T-helper 9 cell (primary cell): ENCODE data around the gene ZNF408.

Experiments
- DNase-seq: peaks from one replicate; pipeline ENCODE4 v3.0.0-alpha.2; 2020

Gene ZNF408

DNA sequence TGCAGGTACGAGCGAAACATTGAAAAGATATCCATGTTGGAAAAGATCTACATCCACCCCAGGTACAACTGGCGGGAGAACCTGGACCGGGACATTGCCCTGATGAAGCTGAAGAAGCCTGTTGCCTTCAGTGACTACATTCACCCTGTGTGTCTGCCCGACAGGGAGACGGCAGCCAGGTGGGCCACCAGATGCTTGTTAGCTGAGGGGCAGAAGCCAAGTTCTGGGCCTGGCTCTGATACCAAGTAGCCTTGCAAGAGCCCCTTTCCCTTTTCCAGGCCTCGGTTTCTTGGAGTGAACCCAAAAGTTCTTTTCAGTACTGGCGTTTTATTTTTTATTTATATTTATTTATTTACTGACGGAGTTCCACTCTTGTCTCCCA, 27.8 kb downstream of the ZNF408 start:
- no peak for DNase-seq

DNA sequence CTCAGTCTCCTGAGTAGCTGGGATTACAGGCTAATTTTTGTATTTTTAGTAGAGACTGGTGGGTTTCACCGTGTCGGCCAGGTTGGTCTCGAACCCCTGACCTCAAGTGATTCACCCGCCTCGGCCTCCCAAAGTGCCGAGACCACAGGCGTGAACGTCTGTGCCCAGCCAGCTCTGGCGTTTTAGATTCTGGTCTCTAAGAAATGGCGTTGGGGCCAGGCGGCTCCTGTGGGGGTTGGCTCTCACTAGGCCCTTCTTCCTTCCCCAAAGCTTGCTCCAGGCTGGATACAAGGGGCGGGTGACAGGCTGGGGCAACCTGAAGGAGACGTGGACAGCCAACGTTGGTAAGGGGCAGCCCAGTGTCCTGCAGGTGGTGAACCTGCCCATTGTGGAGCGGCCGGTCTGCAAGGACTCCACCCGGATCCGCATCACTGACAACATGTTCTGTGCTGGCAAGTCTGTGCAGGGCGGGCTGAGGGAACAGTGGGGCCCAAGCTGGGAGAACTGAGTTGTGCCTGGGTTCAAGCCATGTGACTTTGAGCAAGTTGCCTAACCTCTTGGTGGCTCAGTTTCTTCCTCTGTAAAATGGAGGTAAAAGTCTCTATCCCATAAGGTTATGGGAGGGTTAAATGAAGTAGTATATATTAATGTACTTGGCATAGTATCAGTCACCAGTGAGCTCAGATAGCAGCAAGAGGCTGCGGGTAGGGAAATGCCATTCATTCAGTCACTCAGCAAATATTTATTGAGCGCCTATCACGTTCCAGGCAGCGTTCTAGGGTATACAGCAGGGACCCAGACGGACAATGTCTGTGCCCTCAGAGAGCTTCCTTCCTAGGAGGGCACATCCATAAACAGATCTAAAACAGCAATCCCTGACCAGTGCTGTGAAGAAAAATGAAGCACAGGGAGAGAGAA, 28.5 kb downstream of the ZNF408 start:
- DNase-seq, result no peak

DNA sequence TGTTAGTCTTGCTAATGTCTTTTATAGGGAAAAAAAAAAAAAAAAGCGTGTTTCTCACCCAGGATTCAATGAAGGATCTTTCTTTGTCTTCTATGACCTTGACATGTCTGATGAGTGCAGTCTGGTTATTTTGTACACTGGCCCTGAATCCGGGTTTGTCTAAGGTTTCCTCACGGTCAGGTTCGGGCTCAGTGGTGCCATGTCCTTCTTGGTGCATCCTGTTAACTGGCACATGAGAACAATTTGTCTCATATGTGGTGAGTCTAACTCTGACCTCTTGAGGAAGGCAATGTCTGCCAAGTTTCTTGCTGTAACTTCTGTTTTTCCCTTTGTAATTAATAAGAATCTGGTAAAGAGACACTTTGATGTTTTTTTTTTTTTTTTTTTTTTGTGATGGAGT, 30.7 kb downstream of the ZNF408 start:
- DNase-seq, result no peak

DNA sequence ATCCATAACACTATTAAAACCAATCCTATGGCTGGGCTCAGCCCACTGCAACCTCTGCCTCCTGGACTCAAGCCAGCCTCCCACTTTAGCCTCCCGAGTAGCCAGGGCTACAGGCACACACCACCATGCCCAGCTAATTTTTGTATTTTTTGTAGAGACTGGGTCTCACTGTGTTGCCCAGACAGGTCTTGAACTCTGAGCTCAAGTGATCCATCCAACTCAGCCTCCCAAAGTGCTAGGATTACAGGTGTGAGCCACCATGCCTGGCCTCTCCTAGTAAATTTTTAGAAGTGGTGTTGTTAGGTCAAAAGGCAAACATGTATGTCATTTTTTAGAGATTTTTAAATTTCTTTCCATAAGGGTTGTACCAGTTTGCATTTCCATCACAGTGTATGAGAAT, 32.4 kb downstream of the ZNF408 start:
- DNase-seq, result no peak

DNA sequence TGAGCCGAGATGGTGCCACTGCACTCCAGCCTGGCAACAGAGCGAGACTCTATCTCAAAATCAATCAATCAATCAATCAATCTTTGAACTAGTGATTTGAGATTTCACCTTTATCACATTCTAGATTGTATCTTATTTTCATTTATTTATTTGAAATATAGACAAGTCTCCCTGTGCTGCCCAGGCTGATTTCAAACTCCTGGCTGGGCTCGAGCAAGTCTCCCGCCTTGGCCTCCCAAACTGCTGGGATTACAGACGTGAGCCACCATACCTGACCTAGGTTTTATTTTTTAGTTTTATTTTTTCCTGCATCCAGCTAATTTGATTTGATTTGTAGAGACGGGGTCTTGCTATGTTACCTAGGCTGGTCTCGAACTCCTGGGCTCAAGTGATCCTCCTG, 35.3 kb downstream of the ZNF408 start:
- no peak for DNase-seq

DNA sequence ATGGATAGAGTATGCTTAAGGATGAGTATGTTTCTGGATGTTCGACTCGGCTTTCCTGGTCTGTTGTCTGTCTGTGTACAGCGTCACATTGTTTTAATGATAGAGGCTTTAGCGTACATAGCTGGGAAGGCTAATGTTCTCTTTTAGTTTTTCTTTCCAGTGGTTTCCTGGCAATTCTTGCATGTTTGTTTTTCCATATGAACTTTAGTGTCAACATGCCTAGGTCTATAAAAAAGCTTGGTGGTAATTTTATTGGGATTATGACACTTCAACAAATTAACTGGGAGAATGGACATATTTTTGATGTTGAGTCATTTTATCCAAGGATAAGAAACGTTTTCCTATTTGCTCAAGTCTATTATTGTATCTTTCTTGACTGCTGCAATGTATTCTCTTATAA, 35.8 kb downstream of the ZNF408 start:
- no peak for DNase-seq

DNA sequence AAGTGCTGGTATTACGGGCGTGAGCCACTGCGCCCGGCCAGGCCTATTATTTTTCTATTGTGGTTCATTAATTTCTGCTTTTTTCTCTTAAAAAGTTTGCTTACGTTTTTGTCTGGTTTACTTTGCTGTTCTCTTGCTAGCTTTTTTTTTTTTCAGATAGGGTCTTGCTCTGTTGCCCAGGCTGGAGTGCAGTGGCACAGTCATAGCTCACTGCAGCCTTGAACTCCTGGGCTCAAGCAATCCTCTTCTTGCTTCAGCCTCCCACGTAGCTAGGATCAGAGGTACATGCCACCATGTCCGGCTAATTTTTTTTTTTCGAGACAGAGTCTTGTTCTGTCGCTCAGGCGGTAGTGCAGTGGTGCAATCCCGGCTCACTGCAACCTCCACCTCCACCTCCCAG, 36.9 kb downstream of the ZNF408 start:
- DNase-seq, result no peak

DNA sequence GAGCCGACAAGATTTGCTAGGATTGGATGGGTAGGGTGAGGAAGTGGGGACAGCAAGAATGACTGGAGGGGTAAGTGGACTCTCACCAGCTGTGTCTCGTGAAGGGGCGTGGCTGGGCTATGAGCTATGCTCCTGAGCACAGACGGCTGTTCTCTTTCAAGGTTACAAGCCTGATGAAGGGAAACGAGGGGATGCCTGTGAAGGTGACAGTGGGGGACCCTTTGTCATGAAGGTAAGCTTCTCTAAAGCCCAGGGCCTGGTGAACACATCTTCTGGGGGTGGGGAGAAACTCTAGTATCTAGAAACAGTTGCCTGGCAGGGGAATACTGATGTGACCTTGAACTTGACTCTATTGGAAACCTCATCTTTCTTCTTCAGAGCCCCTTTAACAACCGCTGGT, 38.1 kb downstream of the ZNF408 start:
- DNase-seq, result no peak

DNA sequence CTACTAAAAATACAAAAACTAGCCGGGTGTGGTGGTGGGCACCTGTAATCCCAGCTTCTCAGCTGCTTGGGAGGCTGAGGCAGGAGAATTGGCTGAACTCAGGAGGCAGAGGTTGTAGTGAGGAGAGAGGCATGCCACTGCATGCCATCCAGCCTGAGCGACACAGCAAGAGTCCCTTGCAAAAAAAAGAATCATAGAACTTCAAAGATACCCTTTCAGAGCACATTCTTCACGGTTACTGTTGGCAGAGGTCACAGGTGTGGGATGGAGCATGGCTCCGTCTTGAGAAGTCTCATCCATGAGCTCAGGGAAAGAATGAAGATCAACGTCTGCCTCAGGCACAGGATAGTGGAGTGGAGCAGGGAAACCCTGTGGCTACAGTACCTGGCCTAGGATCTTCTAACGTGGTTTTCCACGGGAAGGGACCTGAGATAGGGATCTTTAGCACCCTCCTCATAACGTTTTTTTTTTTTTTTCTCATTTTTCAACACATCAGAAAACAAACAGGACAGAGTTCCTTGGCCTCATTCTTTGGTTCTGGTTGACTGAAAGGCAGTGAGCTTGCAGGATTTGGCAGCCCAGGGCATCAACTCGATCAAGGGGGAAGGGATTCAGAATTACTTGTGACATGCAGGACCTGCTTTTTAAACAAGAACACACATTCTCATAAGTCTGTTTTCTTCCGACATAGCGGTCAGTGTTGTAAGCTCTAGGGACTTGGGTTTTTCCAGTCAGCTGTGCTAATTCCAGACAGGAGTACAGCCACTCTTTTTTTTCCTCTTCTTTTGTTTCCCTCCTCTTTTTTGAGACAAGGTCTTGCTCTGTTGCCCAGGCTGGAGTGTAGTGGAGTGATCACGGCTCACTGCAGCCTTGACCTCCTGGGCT, 41.0 kb downstream of the ZNF408 start:
- no peak for DNase-seq

DNA sequence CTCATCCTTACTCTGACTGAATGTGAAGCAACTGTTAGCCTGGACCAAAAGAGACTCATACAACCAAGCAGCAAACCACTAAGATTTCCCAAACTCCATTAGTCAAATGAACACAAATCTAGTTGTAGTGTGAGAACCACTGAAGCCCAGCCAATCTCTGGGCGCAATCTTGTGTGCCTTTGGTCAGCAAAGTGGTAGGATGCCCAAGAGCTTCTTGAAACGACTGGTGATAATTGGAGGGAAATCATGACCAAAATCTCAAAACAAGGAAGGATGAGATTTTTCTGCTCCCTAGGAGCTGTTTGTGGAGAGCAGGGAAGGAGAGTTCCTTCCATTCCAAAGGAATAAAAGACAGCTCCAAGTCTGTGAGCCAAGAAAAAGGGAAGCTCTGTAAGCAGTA, 42.2 kb downstream of the ZNF408 start:
- no peak for DNase-seq

DNA sequence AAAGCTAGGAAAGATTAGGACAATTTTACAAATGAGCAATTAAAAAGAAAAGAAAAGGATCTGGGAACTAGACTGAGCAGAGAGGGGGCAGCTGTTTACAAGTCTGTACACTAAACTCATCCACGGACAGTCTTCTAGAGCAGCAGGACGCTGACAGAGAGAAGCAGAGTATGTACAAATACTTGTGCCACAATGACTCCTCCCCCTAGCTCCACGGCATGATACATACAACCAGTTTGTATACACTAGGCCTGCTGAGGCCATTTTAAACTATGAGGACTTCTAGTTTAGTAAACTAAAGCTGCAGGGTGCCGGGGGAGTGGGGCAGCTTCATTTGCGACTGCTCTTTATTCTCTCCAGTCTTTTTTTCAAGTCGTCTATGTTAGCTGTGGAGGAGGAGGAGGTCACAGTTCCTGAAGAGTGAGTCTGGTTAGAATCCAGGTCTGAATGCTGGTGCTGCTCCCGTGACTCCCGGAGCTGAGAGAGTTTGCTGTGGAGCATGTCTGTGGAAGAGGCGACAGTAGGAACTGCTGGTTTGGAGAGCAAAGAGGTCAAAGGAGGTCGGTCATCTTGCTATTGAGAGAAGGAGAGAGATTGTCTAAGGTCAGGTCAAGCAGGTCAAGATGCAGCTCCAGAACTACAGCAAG, 43.0 kb downstream of the ZNF408 start:
- DNase-seq, result no peak

DNA sequence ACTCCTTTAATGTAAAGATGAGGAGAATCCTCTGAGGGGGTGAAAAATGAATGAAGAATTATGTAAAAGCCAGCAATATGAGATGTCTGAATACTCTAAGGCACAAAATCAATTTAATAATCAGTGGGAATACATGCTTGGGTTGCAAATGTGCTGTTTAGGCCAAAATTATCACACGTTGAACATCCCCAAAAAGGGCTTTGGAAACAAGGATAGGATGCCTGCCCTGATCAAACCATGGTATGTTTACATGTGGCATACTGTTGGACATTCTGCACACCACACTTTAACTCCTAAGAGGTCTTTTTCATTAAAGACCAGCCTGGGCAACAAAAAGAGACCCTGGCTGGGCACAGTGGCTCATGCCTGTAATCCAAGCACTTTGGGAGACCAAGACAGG, 44.5 kb downstream of the ZNF408 start:
- no peak for DNase-seq

DNA sequence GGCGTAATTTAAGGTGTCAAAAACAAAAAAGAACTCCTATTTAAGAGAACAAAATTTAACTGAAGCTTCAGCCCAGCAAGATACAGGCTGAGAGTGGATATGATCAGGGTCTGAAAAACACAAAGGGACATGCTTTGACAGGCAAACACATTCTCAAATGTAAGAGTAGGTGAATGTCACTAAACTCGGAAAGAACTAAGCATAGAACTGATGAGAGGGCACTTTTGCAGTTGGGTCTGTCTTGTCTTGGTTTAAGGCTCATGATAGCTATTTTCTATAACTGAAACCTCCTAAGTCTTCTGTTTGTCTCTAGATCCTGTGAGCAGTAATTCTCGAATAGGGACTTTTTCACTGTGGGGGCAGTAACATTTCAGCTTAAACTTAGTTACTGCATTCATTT, 45.2 kb downstream of the ZNF408 start:
- DNase-seq, result no peak

DNA sequence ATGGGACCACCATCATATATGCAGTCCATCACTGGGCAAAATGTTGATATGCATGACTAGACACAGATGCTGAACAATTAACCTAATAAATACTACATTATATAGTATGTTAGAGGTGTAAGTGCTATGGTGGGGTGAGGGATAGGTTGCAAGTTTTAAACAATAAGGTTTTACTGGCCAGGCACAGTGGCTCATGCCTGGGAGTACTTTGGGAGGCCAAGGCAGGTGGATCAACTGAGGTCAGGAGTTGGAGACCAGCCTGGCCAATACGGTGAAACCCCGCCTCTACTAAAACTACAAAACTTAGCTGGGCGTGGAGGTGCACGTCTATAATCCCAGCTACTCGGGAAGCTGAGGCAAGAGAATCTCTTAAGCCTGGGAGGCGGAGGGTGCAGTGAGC, 46.3 kb downstream of the ZNF408 start:
- no peak for DNase-seq
